SU-DHL-6 (cell line): ENCODE results near the gene PPP1R12B.

Source experiments
- EZH2phosphoT487 ChIP-seq: fragments of 200-600 bp; sonication (generic), shearing (Covaris generic); conservative IDR thresholded peaks from 2 replicates; pipeline ENCODE4 v1.6.1; 2018; ENCODE audit warnings: mild to moderate bottlenecking, antibody characterized with exemption, low read length, moderate library complexity, mixed read lengths
- TF ChIP-seq, protein P1 (sequence below): fragments of 200-600 bp; sonication (generic); IDR thresholded peaks from one replicate; pipeline ENCODE4 v1.5.1; 2017; ENCODE audit warnings: antibody characterized with exemption, mild to moderate bottlenecking, low read length, moderate library complexity; ENCODE audit not compliant: insufficient read depth, poor library complexity, severe bottlenecking

- TF ChIP-seq, protein P1, sequence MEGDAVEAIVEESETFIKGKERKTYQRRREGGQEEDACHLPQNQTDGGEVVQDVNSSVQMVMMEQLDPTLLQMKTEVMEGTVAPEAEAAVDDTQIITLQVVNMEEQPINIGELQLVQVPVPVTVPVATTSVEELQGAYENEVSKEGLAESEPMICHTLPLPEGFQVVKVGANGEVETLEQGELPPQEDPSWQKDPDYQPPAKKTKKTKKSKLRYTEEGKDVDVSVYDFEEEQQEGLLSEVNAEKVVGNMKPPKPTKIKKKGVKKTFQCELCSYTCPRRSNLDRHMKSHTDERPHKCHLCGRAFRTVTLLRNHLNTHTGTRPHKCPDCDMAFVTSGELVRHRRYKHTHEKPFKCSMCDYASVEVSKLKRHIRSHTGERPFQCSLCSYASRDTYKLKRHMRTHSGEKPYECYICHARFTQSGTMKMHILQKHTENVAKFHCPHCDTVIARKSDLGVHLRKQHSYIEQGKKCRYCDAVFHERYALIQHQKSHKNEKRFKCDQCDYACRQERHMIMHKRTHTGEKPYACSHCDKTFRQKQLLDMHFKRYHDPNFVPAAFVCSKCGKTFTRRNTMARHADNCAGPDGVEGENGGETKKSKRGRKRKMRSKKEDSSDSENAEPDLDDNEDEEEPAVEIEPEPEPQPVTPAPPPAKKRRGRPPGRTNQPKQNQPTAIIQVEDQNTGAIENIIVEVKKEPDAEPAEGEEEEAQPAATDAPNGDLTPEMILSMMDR = no peak
- TF ChIP-seq EZH2phosphoT487 = no peak
Observed at GRCh38 chr1:202632241-202632640, 283.7 kb downstream of the PPP1R12B start.
